WTC11 (cell line): Measurements from ENCODE around the gene ZNF438. TPM values are rescaled to one million over a fixed set of nuclear protein-coding genes. Genes with fewer than 3 reads are reported as not detected.

Source experiments
- ATAC-seq: fragments of 200-7000 bp; cut with Tn5 transposase; 2 replicates; pipeline ENCODE4 v1.10.0; 2021; ENCODE audit warnings: mild to moderate bottlenecking, moderate library complexity
- CTCF ChIA-PET: fragments of 300-600 bp; sonication (Branson Sonifier 250); formaldehyde crosslinking; loops from one replicate; lab custom pipeline; 2021; ENCODE audit warnings: antibody characterized with exemption; lab: Charles Lee
- POLR2A ChIA-PET: fragments of 350-600 bp; sonication (Branson Sonifier 250); formaldehyde crosslinking; loops from one replicate; lab custom pipeline; 2021; ENCODE audit warnings: antibody characterized with exemption; lab: Charles Lee
- DNase-seq: peaks from one replicate; pipeline ENCODE4 v3.0.0; 2021; ENCODE audit warnings: low spot score
- H3K27ac Mint-ChIP-seq: 2 replicates; pipeline ENCODE4 v1.8.0; 2021; ENCODE audit warnings: mixed read lengths
- H3K27me3 Mint-ChIP-seq: 2 replicates; pipeline ENCODE4 v1.8.0; 2021; ENCODE audit warnings: low read depth, mild to moderate bottlenecking, moderate library complexity, mixed read lengths
- H3K36me3 Mint-ChIP-seq: 2 replicates; pipeline ENCODE4 v1.8.0; 2021; ENCODE audit warnings: mixed read lengths
- H3K4me1 Mint-ChIP-seq: 2 replicates; pipeline ENCODE4 v1.8.0; 2022; ENCODE audit warnings: mixed read lengths
- H3K4me3 Mint-ChIP-seq: 2 replicates; pipeline ENCODE4 v1.8.0; 2021; ENCODE audit warnings: mild to moderate bottlenecking, moderate library complexity, mixed read lengths
- H3K9me3 Mint-ChIP-seq: 2 replicates; pipeline ENCODE4 v1.8.0; 2021; ENCODE audit warnings: mixed read lengths
- ATF3 ChIP-seq: sonication (generic); formaldehyde crosslinking; conservative IDR thresholded peaks from 2 replicates; pipeline ENCODE4 v1.8.1; 2022; ENCODE audit warnings: mild to moderate bottlenecking, missing genetic modification reagents
- CBFB ChIP-seq: sonication (generic); formaldehyde crosslinking; IDR thresholded peaks from 2 replicates; pipeline ENCODE4 v1.8.1; 2022; ENCODE audit warnings: mild to moderate bottlenecking, low read depth, missing genetic modification reagents
- CDX4 ChIP-seq: fragments of 250-450 bp; sonication (Bioruptor Pico); IDR thresholded peaks from 2 replicates; pipeline ENCODE4 v1.9.0; 2021; ENCODE audit warnings: moderate library complexity, mild to moderate bottlenecking, inconsistent platforms, borderline replicate concordance
- ESRRA ChIP-seq: sonication (generic); formaldehyde crosslinking; IDR thresholded peaks from 2 replicates; pipeline ENCODE4 v1.8.1; 2022; ENCODE audit warnings: mild to moderate bottlenecking, missing genetic modification reagents, borderline replicate concordance
- ETV6 ChIP-seq: sonication (generic); formaldehyde crosslinking; IDR thresholded peaks from 2 replicates; pipeline ENCODE4 v1.8.1; 2022; ENCODE audit warnings: mild to moderate bottlenecking, missing genetic modification reagents
- FOXJ3 ChIP-seq: sonication (generic); formaldehyde crosslinking; IDR thresholded peaks from 2 replicates; pipeline ENCODE4 v1.9.0; 2021; ENCODE audit warnings: missing genetic modification reagents, mild to moderate bottlenecking, borderline replicate concordance
- FOXP1 ChIP-seq: sonication (generic); formaldehyde crosslinking; IDR thresholded peaks from 2 replicates; pipeline ENCODE4 v1.8.0; 2022; ENCODE audit warnings: missing genetic modification reagents, mild to moderate bottlenecking, moderate library complexity, borderline replicate concordance
- FOXP4 ChIP-seq: sonication (generic); formaldehyde crosslinking; IDR thresholded peaks from 2 replicates; pipeline ENCODE4 v1.8.0; 2022; ENCODE audit warnings: mild to moderate bottlenecking, missing genetic modification reagents
- GRHL2 ChIP-seq: fragments of 250-450 bp; sonication (Bioruptor Pico); IDR thresholded peaks from 2 replicates; pipeline ENCODE4 v1.8.0; 2022; ENCODE audit warnings: mild to moderate bottlenecking, moderate library complexity; ENCODE audit not compliant: insufficient replicate concordance, severe bottlenecking
- IRF2 ChIP-seq: sonication (generic); formaldehyde crosslinking; IDR thresholded peaks from 2 replicates; pipeline ENCODE4 v1.8.0; 2022; ENCODE audit warnings: low read depth, missing genetic modification reagents, borderline replicate concordance
- MXD4 ChIP-seq: fragments of 250-450 bp; sonication (Bioruptor Pico); IDR thresholded peaks from 2 replicates; pipeline ENCODE4 v1.8.0; 2021; ENCODE audit warnings: mild to moderate bottlenecking, moderate library complexity, borderline replicate concordance
- NFE2L1 ChIP-seq: sonication (generic); formaldehyde crosslinking; IDR thresholded peaks from 2 replicates; pipeline ENCODE4 v1.8.1; 2023; ENCODE audit warnings: missing genetic modification reagents
- NR1H2 ChIP-seq: sonication (generic); formaldehyde crosslinking; IDR thresholded peaks from 2 replicates; pipeline ENCODE4 v1.9.0; 2021; ENCODE audit warnings: mild to moderate bottlenecking, moderate library complexity, missing genetic modification reagents
- PRDM15 ChIP-seq: sonication (generic); formaldehyde crosslinking; IDR thresholded peaks from 2 replicates; pipeline ENCODE4 v1.8.0; 2022; ENCODE audit warnings: missing genetic modification reagents
- PRRX2 ChIP-seq: fragments of 250-450 bp; sonication (Bioruptor Pico); IDR thresholded peaks from 2 replicates; pipeline ENCODE4 v1.8.0; 2021; ENCODE audit warnings: mild to moderate bottlenecking
- SP1 ChIP-seq: sonication (generic); formaldehyde crosslinking; conservative IDR thresholded peaks from 2 replicates; pipeline ENCODE4 v1.8.1; 2022; ENCODE audit warnings: missing genetic modification reagents
- TCF7 ChIP-seq: sonication (generic); formaldehyde crosslinking; IDR thresholded peaks from 2 replicates; pipeline ENCODE4 v1.8.0; 2022; ENCODE audit warnings: mild to moderate bottlenecking, low read depth, missing genetic modification reagents, moderate library complexity
- ZMAT4 ChIP-seq: fragments of 250-450 bp; sonication (Bioruptor Pico); IDR thresholded peaks from 2 replicates; pipeline ENCODE4 v1.9.0; 2021; ENCODE audit warnings: mild to moderate bottlenecking
- ZNF317 ChIP-seq: sonication (generic); formaldehyde crosslinking; IDR thresholded peaks from 2 replicates; pipeline ENCODE4 v1.8.1; 2023; ENCODE audit warnings: low read depth, mild to moderate bottlenecking, moderate library complexity, missing genetic modification reagents, borderline replicate concordance
- ZNF396 ChIP-seq: fragments of 250-450 bp; sonication (Bioruptor Pico); IDR thresholded peaks from 2 replicates; pipeline ENCODE4 v1.8.0; 2021; ENCODE audit warnings: mild to moderate bottlenecking, moderate library complexity, borderline replicate concordance
- ZSCAN18 ChIP-seq: fragments of 250-450 bp; sonication (Bioruptor Pico); IDR thresholded peaks from 2 replicates; pipeline ENCODE4 v2.1.2; 2022; ENCODE audit warnings: mild to moderate bottlenecking, moderate library complexity
- total RNA-seq: library from RNA; stranded (reverse); gene quantifications from 3 replicates; pipeline ENCODE4 v1.2.3, GENCODE V29; 2021
- TF ChIP-seq, protein P1 (sequence below): sonication (generic); formaldehyde crosslinking; IDR thresholded peaks from 2 replicates; pipeline ENCODE4 v1.8.0; 2022; ENCODE audit warnings: mild to moderate bottlenecking, missing genetic modification reagents

Gene ZNF438
- total RNA-seq, 1 experiment from 2014 or later, result 1.9 TPM

GRCh38 chr10:30825022-30825421 lies 206.6 kb downstream of the ZNF438 start (continued):
- no peak for TF ChIP-seq ZNF396

DNA sequence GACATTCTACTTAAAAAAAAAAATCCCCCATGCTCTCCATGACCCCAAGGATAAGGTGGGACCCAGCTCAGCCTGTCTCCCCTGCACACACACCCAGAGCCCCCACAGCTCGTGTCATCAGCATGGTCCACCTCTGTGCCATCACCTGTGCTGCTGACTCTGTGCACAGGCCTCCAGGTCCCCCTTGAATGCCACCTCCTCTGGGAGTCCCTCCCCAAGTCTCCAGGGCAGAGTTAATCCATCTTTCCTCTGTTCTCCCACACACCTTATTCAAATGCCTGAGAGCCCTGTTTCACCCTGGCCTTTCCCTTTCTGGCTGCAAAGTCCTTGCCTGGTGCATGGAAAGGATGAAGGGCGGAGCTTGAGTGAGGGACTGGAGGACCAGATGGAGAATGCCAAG lies 208.0 kb downstream of the ZNF438 start:
- TF ChIP-seq ATF3 (CRISPR knock-in tag) (no peak), ESRRA (CRISPR knock-in tag) (no peak), FOXJ3 (CRISPR knock-in tag) (no peak), ZMAT4 (no peak), IRF2 (no peak), ZSCAN18 (CRISPR knock-in tag) (no peak), NR1H2 (CRISPR knock-in tag) (no peak), PRDM15 (CRISPR knock-in tag) (no peak), MXD4 (CRISPR knock-in tag) (no peak), PRRX2 (no peak), FOXP1 (no peak), SP1 (CRISPR knock-in tag) (no peak)
- TF ChIP-seq, protein P1, sequence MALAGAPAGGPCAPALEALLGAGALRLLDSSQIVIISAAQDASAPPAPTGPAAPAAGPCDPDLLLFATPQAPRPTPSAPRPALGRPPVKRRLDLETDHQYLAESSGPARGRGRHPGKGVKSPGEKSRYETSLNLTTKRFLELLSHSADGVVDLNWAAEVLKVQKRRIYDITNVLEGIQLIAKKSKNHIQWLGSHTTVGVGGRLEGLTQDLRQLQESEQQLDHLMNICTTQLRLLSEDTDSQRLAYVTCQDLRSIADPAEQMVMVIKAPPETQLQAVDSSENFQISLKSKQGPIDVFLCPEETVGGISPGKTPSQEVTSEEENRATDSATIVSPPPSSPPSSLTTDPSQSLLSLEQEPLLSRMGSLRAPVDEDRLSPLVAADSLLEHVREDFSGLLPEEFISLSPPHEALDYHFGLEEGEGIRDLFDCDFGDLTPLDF (CRISPR knock-in tag), result no peak
- no peaks in the 10 kb centered on the region for H3K36me3 Mint-ChIP-seq
- peaks cover 36% of the 10 kb centered on the region for H3K4me1 Mint-ChIP-seq
- H3K4me3 Mint-ChIP-seq, result no peak overlapping the region
- ChIA-PET CTCF (interaction anchor here (1.0 kb wide), 1 partner anchor 11 kb away, joined by 3 read pairs; no protein-coding TSS in a partner anchor), POLR2A (interaction anchor here (1.3 kb wide), 1 partner anchor 39 kb away, joined by 3 read pairs; no protein-coding TSS in a partner anchor)
- H3K9me3 Mint-ChIP-seq, result peaks cover 6% of the 10 kb centered on the region; the same call in 1 of the 2 replicates
- ATAC-seq, result no peak
- no peak overlapping the region for H3K27ac Mint-ChIP-seq
- no peak for DNase-seq
- H3K27me3 Mint-ChIP-seq, result peaks cover 57% of the 10 kb centered on the region

DNA sequence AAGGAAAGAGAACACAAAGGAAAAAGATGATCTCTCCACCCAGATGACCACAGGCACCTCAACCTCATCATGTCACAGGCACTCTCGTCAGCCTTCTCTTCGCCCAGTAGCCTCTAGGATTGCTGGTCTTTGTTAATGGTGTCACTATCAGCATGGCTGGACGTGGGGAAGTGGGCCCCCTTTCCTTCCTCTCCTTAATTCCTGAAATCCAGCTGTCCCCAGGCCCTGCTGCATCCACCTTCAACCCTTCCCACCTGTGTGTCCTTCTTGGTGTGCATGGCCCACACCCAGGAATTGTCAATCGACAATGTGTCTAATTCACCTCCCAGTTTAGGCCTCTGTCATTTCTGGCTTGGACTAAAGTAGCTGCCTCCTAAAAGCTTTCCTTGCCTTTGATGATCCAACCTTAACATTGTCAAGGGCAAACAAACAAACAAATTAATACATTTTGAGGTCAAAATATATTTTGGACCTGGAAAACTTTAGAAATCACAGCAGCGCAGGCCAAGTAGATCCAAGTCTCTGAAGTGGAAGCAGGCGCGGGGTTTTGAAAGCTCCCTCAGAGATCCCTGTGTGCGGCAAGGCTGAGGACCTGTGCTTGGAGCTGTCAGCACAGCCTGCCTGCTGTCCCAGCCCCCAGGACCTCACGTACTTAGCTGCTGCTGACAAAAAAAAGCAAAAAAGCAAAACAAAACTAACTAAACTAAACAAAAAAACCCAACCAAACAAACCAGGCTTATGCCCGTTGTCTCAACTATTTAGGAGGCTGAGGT lies 208.8 kb downstream of the ZNF438 start:
- ChIA-PET POLR2A (interaction anchor here (1.3 kb wide), 1 partner anchor 38 kb away, joined by 3 read pairs; no protein-coding TSS in a partner anchor), CTCF (interaction anchor here (1.0 kb wide), 1 partner anchor 11 kb away, joined by 3 read pairs; no protein-coding TSS in a partner anchor)
- no peak overlapping the region for H3K4me3 Mint-ChIP-seq
- DNase-seq (no peak), ATAC-seq (no peak)
- H3K27ac Mint-ChIP-seq, result no peak overlapping the region
- peaks cover 6% of the 10 kb centered on the region; the same call in 1 of the 2 replicates for H3K9me3 Mint-ChIP-seq
- TF ChIP-seq GRHL2 (CRISPR knock-in tag) (no peak), CDX4 (no peak), FOXP4 (CRISPR knock-in tag) (no peak), NR1H2 (CRISPR knock-in tag) (no peak), ETV6 (no peak), ZNF317 (no peak), NFE2L1 (CRISPR knock-in tag) (no peak), IRF2 (no peak), CBFB (CRISPR knock-in tag) (no peak), TCF7 (CRISPR knock-in tag) (no peak)
- peaks cover 36% of the 10 kb centered on the region for H3K4me1 Mint-ChIP-seq
- H3K36me3 Mint-ChIP-seq, result no peaks in the 10 kb centered on the region
- H3K27me3 Mint-ChIP-seq, result peaks cover 53% of the 10 kb centered on the region
